ENCODE data around the gene ANXA1.

The ANXA1 gene

GRCh38 chr9:73170185-73170957 is 18.7 kb downstream of the ANXA1 start:
- no peaks in the 10 kb centered on the region for H3K36me3 Mint-ChIP-seq (ENCODE audit: low read depth)
- H3K27ac Mint-ChIP-seq, result no peak overlapping the region
- H3K27me3 Mint-ChIP-seq (ENCODE audit: low read depth), result no peaks in the 10 kb centered on the region
- H3K4me3 Mint-ChIP-seq, result no peak overlapping the region
- H3K9me3 Mint-ChIP-seq, result no peaks in the 10 kb centered on the region
- H3K4me1 Mint-ChIP-seq, result no peaks in the 10 kb centered on the region
- TF ChIP-seq CTCF (IDR thresholded peaks at IDR 0.05; ENCODE audit: unreplicated experiment in 3 of 3), result no peak

- H3K27me3 Mint-ChIP-seq (ENCODE audit: low read depth), result no peaks in the 10 kb centered on the region
- no peak for TF ChIP-seq CTCF (IDR thresholded peaks at IDR 0.05; ENCODE audit: unreplicated experiment in 3 of 3)
- no peak overlapping the region for H3K4me3 Mint-ChIP-seq
- H3K9me3 Mint-ChIP-seq, result no peaks in the 10 kb centered on the region
- H3K36me3 Mint-ChIP-seq (ENCODE audit: low read depth), result no peaks in the 10 kb centered on the region
- H3K4me1 Mint-ChIP-seq, result no peaks in the 10 kb centered on the region
- H3K27ac Mint-ChIP-seq, result peak overlapping the region; percentile 17 to 38 (median 36)
Observed at GRCh38 chr9:73172901-73173215, 21.2 kb downstream of the ANXA1 start.

- H3K4me1 Mint-ChIP-seq, result no peaks in the 10 kb centered on the region
- H3K36me3 Mint-ChIP-seq (ENCODE audit: low read depth), result no peaks in the 10 kb centered on the region
- H3K27ac Mint-ChIP-seq, result peak overlapping the region in 1 of 3 experiments; percentile 16
- H3K9me3 Mint-ChIP-seq, result no peaks in the 10 kb centered on the region
- no peak overlapping the region for H3K4me3 Mint-ChIP-seq
- H3K27me3 Mint-ChIP-seq (ENCODE audit: low read depth), result no peaks in the 10 kb centered on the region
- no peak for TF ChIP-seq CTCF (IDR thresholded peaks at IDR 0.05; ENCODE audit: unreplicated experiment in 3 of 3)
Observed at GRCh38 chr9:73173557-73174329, 22.1 kb downstream of the ANXA1 start.

- no peaks in the 10 kb centered on the region for H3K4me1 Mint-ChIP-seq
- H3K9me3 Mint-ChIP-seq, result no peaks in the 10 kb centered on the region
- no peak overlapping the region for H3K27ac Mint-ChIP-seq
- no peak overlapping the region for H3K4me3 Mint-ChIP-seq
- H3K36me3 Mint-ChIP-seq (ENCODE audit: low read depth), result no peaks in the 10 kb centered on the region
- TF ChIP-seq CTCF (IDR thresholded peaks at IDR 0.05; ENCODE audit: unreplicated experiment in 3 of 3), result no peak
- H3K27me3 Mint-ChIP-seq (ENCODE audit: low read depth), result no peaks in the 10 kb centered on the region
Observed at GRCh38 chr9:73174330-73174980, 22.8 kb downstream of the ANXA1 start.

GRCh38 chr9:73176450-73176875 is 24.8 kb downstream of the ANXA1 start:
- TF ChIP-seq CTCF (IDR thresholded peaks at IDR 0.05; ENCODE audit: unreplicated experiment in 3 of 3), result no peak
- Mint-ChIP-seq H3K4me3 (no peak overlapping the region), H3K36me3 (ENCODE audit: low read depth) (no peaks in the 10 kb centered on the region), H3K27me3 (ENCODE audit: low read depth) (no peaks in the 10 kb centered on the region), H3K9me3 (no peaks in the 10 kb centered on the region), H3K27ac (no peak overlapping the region), H3K4me1 (peaks cover 6% of the 10 kb centered on the region)
